ENCODE results near the gene DDX59. TPM values are rescaled to one million over a fixed set of nuclear protein-coding genes. Genes with fewer than 3 reads are reported as not detected.

The DDX59 gene
- total and polyA plus RNA-seq, 2 donors from 2014 or later = 18.2 to 20.8 TPM

GRCh38 chr1:200706111-200706814, 36.6 kb upstream of the DDX59 start:
- Histone ChIP-seq H3K27ac (ENCODE audit: low read depth in 2 of 2, low read length in 2 of 2) (no peak overlapping the region), H3K9ac (ENCODE audit: low read length in 3 of 3) (no peak overlapping the region), H3K4me1 (ENCODE audit: control insufficient read depth in 2 of 3, insufficient read depth in 2 of 3, low read depth in 1 of 3, low read length in 3 of 3) (no peaks in the 10 kb centered on the region), H3K36me3 (ENCODE audit: control insufficient read depth in 2 of 3, insufficient read depth in 3 of 3, low read length in 3 of 3) (no peaks in the 10 kb centered on the region), H3K4me3 (ENCODE audit: low read length in 3 of 3) (no peak overlapping the region), H3K27me3 (ENCODE audit: control insufficient read depth, insufficient read depth, low read length) (no peaks in the 10 kb centered on the region), H3K9me3 (ENCODE audit: control insufficient read depth in 2 of 3, insufficient read depth in 1 of 3, low read length in 3 of 3) (no peaks in the 10 kb centered on the region)
- no peak for DNase-seq
- no peak for TF ChIP-seq CTCF (IDR thresholded peaks at IDR 0.05; ENCODE audit: borderline replicate concordance, extremely low read depth, insufficient read depth)
- FAIRE-seq = no peak
- intact Hi-C loops (cut with DNase I) = no loop called here

- FAIRE-seq (no peak), DNase-seq (no peak)
- no peak for TF ChIP-seq CTCF (IDR thresholded peaks at IDR 0.05; ENCODE audit: borderline replicate concordance, extremely low read depth, insufficient read depth)
- Histone ChIP-seq H3K4me1 (ENCODE audit: control insufficient read depth in 2 of 3, insufficient read depth in 2 of 3, low read depth in 1 of 3, low read length in 3 of 3) (no peaks in the 10 kb centered on the region), H3K9ac (ENCODE audit: low read length in 3 of 3) (no peak overlapping the region), H3K36me3 (ENCODE audit: control insufficient read depth in 2 of 3, insufficient read depth in 3 of 3, low read length in 3 of 3) (no peaks in the 10 kb centered on the region), H3K27ac (ENCODE audit: low read depth in 2 of 2, low read length in 2 of 2) (no peak overlapping the region), H3K27me3 (ENCODE audit: control insufficient read depth, insufficient read depth, low read length) (no peaks in the 10 kb centered on the region), H3K9me3 (ENCODE audit: control insufficient read depth in 2 of 3, insufficient read depth in 1 of 3, low read length in 3 of 3) (no peaks in the 10 kb centered on the region), H3K4me3 (ENCODE audit: low read length in 3 of 3) (no peak overlapping the region)
- intact Hi-C loops (cut with DNase I) = no loop called here
Observed at GRCh38 chr1:200704986-200705500, 35.3 kb upstream of the DDX59 start.

GRCh38 chr1:200699871-200700270, 30.2 kb upstream of the DDX59 start:
- Histone ChIP-seq H3K9ac (ENCODE audit: low read length in 3 of 3) (no peak overlapping the region), H3K4me3 (ENCODE audit: low read length in 3 of 3) (no peak overlapping the region), H3K36me3 (ENCODE audit: control insufficient read depth in 2 of 3, insufficient read depth in 3 of 3, low read length in 3 of 3) (no peaks in the 10 kb centered on the region), H3K9me3 (ENCODE audit: control insufficient read depth in 2 of 3, insufficient read depth in 1 of 3, low read length in 3 of 3) (no peaks in the 10 kb centered on the region), H3K4me1 (ENCODE audit: control insufficient read depth in 2 of 3, insufficient read depth in 2 of 3, low read depth in 1 of 3, low read length in 3 of 3) (no peaks in the 10 kb centered on the region), H3K27me3 (ENCODE audit: control insufficient read depth, insufficient read depth, low read length) (no peaks in the 10 kb centered on the region), H3K27ac (ENCODE audit: low read depth in 2 of 2, low read length in 2 of 2) (no peak overlapping the region)
- DNase-seq = no peak
- intact Hi-C loops (cut with DNase I) = no loop called here
- no peak for FAIRE-seq
- no peak for TF ChIP-seq CTCF (IDR thresholded peaks at IDR 0.05; ENCODE audit: borderline replicate concordance, extremely low read depth, insufficient read depth)
